CD4-positive, alpha-beta T cell treated with Interleukin-15 for 1 hour (primary cell): ENCODE data around the gene SPECC1L.

Source experiments
- DNase-seq: peaks from one replicate; pipeline ENCODE4 v3.0.0-alpha.2; 2020

The SPECC1L gene

GRCh38 chr22:24323695-24324094, 53.1 kb downstream of the SPECC1L start:
- no peak for DNase-seq

DNA sequence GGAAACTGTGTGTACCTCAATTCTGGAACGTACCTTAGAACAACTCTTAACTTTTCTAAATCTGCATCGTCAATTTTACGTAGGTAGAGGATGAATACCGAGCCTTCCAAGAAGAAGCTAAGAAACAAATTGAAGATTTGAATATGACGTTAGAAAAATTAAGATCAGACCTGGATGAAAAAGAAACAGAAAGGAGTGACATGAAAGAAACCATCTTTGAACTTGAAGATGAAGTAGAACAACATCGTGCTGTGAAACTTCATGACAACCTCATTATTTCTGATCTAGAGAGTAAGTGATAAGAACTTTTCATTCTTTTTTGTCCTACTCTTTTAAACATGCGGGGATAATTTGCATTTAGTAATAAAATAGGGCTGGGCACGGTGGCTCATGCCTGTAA, 53.5 kb downstream of the SPECC1L start:
- DNase-seq, result no peak

DNA sequence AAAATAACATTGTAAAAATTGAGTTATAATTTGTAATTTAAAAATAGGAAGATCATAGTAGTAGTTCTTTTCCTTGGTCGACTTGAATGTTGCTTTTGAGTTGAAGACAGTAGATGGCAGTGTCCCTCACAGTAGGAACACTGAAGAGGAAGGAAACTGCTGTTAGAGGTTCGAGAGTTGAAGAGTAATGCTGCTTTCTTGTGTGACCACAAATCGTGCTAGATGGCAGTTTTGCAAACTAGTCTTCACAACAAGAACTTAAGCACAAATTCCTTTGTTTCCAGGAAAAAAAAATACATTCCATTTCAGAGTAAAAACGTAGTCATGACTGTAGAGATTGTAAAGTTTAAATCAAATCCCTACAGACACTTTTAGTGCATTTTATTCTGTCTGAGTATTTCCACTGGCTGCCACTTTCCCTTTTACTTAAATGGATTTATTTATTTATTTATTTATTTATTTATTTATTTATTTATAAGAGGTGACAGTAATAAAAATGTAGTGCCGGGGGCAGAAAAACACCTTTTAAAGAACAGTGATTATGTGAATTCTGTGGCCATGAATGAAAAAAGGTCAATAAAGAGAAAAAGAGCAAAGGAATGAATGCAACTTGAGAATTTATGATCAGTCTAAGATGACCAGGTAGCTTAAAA, 54.6 kb downstream of the SPECC1L start:
- peak; percentile 22 for DNase-seq

DNA sequence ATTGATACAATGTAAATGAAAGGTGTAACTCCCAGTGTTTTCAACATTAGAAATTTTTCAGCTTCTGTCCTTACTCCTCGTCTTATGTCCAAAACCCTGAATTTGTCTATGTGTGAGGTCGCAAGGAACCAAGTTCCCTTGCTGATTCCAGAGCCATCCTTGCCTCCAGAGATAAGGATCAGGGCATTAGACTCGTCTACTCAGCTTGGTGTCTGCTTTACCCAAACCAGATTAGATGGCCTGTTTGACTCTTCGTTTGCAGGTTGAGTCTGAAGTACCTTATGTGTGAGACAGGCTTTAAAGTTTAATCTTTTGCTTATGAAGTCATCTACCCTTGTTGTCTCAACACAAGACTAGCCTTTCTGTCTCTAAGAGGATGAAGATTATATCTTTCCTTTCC, 55.6 kb downstream of the SPECC1L start:
- no peak for DNase-seq

DNA sequence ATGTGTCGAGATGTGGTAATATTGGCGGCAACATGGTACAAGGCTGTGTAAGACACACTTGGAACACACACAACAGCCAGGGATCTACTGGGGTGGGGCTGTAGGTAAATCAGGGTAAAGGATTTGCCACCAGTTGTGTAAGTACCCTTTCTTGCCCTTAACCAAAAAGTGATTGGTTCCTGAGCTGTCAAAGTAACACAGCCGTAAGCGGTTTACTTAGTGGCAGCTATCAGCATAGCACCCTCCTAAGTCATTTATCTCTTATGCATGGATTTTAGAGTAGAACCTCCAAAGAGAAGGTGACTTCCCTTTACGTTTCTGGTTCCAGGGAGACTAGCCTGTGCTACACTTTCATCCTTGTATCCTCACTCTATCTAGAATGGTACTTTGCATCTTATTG, 57.2 kb downstream of the SPECC1L start:
- DNase-seq, result no peak

DNA sequence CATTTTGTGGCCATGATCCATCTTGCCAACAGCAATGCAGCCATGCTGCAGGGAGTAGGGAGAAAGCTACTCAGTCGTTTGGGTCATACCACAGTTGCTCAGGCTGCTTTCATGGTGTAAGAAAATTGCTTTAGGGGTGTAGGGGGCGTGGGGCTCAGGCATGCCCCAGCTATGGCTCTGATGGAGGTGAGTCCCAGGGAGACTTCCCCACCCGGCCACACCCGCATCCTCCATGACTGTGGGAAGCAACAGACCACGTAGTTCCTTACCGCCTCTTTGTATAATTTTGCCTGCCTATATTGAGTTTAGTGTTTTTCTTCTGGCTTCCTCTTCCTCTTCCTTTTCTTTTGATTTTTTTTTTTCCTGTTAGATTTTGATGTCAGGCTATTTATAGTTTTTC, 58.8 kb downstream of the SPECC1L start:
- DNase-seq, result no peak

DNA sequence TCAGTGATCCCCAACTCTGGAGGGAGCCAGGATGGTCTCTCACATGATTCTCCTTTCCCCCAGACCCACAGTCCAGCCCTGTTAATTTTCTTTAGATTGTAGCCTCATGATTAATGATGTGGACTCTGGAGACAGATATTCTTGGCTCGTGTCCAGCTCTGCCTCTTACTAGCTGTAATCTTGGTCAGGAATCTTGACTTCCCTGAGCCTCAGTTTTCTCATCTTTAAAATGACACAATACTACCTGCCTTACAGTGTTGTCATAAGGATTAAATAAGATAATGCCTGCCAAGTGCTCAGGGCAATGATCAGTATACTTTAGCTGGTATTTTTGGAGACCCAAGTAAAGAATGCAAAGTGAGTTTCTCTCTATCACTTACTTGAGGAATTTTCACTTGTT, 60.0 kb downstream of the SPECC1L start:
- no peak for DNase-seq

- DNase-seq, result no peak
Observed at GRCh38 chr22:24331468-24332440, 61.1 kb downstream of the SPECC1L start.

GRCh38 chr22:24333301-24333700, 62.7 kb downstream of the SPECC1L start:
- no peak for DNase-seq

DNA sequence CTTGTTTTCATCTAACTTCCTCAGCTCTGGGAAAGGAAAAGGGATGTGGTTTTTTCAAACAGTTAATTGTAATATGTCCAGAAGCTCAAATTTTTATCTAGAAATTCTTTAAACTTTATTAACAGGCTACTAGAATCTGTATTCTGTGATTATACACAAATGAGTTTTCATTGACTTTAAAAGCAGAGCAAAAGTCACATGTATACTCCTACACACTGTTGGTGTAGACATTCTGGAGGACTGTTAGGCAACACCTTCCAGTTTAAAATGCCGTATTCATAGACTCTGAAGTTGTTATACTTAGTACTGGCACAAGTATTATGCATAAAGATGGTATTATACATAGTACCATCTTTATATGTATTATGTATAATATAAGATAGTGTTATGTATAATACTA, 64.9 kb downstream of the SPECC1L start:
- DNase-seq, result no peak

- no peak for DNase-seq
Observed at GRCh38 chr22:24337894-24338645, 67.4 kb downstream of the SPECC1L start.

DNA sequence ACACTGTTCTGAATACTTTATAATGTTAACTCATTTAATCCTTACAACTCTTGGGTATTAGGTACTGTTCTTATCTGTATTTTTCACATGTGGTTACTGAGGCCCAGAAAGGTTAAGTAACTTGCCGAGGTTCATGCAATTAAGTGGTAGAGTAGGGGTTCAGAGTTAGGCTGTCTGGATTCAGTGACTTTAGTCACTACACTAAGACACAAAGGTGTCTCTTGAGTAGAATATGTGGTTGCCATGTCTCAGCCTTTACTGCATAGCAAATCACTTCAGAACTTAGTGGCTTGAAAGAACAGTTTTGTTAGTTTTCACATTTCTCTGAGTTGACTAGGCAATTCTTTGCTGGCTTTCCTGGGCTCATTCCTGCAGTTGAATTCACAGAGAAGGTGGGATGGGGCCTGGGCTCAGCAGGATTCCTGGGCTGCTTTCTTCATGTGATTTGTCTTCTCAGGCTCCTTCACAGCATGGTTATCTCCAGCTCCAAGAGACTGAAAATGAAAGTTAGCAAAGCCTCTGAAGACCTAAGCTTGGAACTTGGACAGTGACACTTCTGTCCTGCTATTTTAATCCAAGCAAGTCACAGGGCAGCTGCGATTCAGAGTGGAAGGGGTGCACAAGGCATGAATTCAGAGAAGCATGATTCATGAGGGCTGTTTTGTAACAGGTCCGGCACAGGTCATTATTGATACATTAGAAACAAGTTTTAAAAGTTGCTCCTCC, 68.3 kb downstream of the SPECC1L start:
- no peak for DNase-seq

- no peak for DNase-seq
Observed at GRCh38 chr22:24339452-24339747, 68.8 kb downstream of the SPECC1L start.

DNA sequence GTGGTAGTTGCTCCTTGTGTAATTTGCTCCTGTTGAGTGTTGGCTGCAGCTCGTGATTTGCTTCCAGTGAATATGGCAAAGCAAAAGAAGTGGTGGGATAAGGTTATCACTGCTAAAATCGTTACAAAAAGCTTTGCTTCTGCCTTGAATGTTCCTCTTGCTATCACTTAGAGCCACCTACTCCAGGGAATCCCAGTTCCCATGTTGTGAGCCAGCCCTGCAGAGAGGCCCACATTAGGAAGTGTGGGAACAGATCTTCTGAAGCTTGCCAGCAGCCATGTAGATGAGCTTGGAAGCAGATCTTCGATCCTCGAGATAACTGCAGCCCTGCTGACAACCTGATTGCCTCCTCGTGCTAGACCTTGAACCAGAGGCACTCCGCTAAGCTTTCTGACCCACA, 71.0 kb downstream of the SPECC1L start:
- no peak for DNase-seq

GRCh38 chr22:24350627-24351026, 80.0 kb downstream of the SPECC1L start:
- no peak for DNase-seq

- no peak for DNase-seq
Observed at GRCh38 chr22:24353121-24353520, 82.5 kb downstream of the SPECC1L start.

DNA sequence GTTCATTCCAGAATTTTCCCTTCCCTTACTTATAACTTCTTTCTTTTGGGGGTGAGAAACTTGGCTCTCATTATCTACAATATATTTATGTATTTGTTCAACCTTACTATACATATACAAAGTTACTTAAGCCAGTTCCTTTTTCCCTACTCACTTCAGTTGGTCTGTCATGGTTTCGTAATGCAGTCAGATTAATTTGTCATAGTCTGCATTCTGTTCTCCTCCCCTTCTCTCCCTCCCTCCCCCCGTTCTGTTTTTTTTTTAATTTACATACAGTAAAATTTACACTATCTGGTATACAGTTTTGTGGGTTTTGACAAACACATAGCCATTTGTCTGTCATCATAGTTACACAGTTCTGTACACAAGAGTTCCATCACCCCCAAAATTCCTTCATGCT, 84.9 kb downstream of the SPECC1L start:
- DNase-seq, result no peak

DNA sequence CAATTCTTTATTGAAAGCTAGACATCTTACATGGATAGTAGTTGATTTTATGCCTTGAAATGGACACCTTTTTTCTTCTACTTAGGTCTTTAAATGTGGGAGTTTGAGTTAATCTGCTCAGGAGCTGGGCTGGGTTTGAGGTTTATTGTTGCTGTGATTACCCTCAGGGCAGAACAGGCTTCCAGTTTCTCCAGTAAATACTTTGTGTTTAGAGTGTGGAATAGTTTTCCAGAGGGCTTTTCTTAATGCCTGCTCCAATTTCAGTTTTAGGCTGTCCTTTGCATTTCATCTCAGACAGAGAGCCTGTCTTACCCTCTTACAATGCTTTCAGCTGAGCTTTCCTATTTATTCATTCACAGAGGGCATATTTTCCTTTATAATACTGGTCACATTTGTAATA, 86.9 kb downstream of the SPECC1L start:
- no peak for DNase-seq

GRCh38 chr22:24358105-24358836, 87.6 kb downstream of the SPECC1L start:
- DNase-seq, result no peak

DNA sequence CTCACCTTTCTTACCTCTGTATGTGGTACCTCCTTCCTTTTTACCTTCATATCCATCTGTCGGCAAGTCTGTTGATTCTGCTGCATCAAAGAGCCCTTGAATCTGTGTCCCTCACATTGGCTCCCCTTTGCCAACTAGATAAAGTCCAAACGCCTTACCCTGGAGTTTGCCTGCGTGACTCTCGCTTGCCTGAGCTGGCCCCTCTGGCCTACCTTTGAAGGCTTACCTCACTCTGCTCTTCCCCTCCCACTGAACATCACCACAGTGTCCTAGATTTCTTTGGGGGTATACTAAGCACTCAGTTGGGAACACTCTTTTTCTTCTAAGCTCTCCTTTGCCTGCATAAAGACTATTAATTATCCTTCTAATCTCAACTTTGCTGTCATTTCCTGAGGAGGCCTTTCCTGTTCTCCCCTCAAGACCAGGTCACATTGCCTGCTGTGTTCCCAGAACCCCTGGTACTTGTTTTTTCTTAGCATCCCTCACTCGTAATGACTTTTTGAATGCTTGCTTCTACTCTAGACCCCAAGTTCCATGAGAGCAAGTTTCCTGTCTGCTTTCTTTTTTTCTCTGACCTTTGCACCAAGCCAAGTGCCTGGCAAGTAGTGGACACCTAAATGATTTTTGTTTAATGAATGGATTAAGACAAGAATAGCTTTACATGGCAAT, 89.0 kb downstream of the SPECC1L start:
- DNase-seq, result no peak

DNA sequence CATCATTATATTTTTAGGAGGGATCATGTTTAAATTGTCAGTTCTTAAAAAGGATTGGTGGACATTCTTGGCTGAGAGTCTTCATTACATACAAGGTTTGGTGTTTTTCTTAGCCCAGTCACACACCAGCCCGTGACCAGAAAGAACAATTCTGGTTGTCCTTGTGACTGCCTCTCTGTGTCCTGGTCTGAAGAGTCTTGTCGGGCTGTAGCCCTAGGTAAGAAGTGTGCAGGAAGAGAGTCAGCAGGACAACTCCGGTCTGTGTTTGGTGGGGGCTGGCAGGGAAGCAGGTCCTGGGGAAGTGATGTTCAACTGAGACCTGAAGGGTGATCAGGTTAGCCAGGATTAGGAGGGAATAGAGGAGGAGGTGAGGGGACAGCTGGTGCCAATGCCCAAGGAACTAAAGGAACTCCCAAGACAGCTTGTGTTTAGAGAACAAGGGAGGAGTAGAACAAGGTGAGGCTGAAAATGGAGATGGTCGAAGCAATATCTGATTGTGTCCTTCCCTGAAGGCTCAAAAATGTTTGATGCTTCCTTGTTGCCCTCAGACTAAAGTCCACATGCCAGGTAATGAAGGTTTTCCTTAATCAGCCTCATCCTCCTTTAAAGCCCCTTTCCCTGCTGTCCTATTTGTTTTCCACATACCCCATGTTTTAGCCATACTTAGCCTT, 91.5 kb downstream of the SPECC1L start:
- no peak for DNase-seq
